Mononuclear cell (primary cell): Measurements from ENCODE around the gene DSG4. TPM values are rescaled to one million over a fixed set of nuclear protein-coding genes. Genes with fewer than 3 reads are reported as not detected.
"Not testable (repeated sequence)": the region's sequence is repeated elsewhere in the genome, so short reads cannot be mapped to it uniquely, and the experiment has no call there.

Experiments
- H3K27me3 ChIP-seq: 2 replicates; pipeline ENCODE4 v1.6.0; 2011; ENCODE audit warnings: low read length, control low read depth; ENCODE audit not compliant: insufficient read depth
- H3K4me1 ChIP-seq: 2 replicates; pipeline ENCODE4 v1.5.1; 2011; ENCODE audit warnings: mild to moderate bottlenecking, low read length, control low read depth; ENCODE audit not compliant: insufficient read depth
- H3K4me3 ChIP-seq: 2 replicates; pipeline ENCODE4 v1.5.1; 2011; ENCODE audit warnings: mild to moderate bottlenecking, low read length, moderate library complexity
- H3K9me3 ChIP-seq: 2 replicates; pipeline ENCODE4 v1.5.1; 2011; ENCODE audit warnings: low read depth, mild to moderate bottlenecking, control low read depth, low read length
- total RNA-seq: library from RNA; depleted of rRNA; stranded (reverse); fragments of >200 nt; gene quantifications from one replicate; pipeline ENCODE4 v1.2.3, GENCODE V29; 2012

The DSG4 gene, protein sequence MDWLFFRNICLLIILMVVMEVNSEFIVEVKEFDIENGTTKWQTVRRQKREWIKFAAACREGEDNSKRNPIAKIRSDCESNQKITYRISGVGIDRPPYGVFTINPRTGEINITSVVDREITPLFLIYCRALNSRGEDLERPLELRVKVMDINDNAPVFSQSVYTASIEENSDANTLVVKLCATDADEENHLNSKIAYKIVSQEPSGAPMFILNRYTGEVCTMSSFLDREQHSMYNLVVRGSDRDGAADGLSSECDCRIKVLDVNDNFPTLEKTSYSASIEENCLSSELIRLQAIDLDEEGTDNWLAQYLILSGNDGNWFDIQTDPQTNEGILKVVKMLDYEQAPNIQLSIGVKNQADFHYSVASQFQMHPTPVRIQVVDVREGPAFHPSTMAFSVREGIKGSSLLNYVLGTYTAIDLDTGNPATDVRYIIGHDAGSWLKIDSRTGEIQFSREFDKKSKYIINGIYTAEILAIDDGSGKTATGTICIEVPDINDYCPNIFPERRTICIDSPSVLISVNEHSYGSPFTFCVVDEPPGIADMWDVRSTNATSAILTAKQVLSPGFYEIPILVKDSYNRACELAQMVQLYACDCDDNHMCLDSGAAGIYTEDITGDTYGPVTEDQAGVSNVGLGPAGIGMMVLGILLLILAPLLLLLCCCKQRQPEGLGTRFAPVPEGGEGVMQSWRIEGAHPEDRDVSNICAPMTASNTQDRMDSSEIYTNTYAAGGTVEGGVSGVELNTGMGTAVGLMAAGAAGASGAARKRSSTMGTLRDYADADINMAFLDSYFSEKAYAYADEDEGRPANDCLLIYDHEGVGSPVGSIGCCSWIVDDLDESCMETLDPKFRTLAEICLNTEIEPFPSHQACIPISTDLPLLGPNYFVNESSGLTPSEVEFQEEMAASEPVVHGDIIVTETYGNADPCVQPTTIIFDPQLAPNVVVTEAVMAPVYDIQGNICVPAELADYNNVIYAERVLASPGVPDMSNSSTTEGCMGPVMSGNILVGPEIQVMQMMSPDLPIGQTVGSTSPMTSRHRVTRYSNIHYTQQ
- total RNA-seq = not detected

DNA sequence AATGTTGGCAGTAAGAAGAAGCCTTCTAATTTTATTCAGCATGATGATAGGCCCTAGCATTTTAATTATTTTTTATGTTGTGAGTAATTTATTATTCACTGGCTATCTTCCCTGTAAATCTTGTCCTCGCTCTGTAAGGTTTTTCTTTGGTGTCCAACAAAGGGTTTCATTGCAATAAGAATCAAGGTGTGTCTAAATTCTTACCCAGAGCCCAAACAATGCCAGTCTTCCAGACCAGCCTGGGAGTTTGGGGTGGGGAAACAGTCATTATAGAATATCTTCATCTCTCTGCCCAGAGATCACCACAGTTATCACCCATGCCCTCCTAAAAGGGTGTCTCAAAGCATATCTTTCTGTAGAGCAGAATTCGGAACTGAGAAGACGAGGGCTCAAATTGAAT, at the start of gene DSG4:
DSG4 (plus strand) TSS at position 301 of the 400 bp plus-strand sequence. CDS start 135 bp downstream, outside the sequence.
- H3K27me3 ChIP-seq = no peaks in the 10 kb centered on the region

DNA sequence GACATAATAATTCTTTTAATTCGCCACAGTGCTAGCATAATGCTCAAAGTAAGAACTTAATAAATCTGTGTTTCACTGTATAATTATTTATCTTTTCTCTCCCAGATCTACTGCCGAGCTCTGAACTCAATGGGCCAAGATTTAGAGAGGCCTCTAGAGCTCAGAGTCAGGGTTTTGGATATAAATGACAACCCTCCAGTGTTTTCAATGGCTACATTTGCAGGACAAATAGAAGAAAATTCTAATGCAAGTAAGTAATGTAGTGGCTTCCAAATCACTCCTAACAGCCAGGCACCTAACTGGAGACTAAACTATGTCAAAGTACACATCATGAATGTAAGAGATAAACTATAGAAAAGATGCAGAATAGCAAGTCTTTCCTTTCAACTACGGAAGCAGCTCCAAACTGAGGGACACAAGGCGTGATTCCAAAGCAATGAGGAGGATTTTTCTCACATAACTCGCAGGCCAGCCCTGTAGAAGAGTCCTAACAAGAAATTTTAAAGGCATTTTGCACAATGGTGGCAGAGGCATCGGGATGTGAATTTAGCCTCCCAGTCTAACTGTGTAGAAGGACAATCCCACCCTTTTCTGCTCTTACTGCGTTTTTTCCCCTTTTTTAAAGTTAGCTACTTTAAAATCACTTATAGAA, 46.7 kb upstream of the DSG4 start:
- no peak overlapping the region for H3K4me3 ChIP-seq
- no peaks in the 10 kb centered on the region for H3K27me3 ChIP-seq
- no peaks in the 10 kb centered on the region for H3K9me3 ChIP-seq
- H3K4me1 ChIP-seq = no peaks in the 10 kb centered on the region

More for the DNA sequence above, at the start of gene DSG4:
- no peaks in the 10 kb centered on the region for H3K4me1 ChIP-seq
- H3K4me3 ChIP-seq = no peak within 1 kb of the TSS
- no peaks in the 10 kb centered on the region for H3K9me3 ChIP-seq

DNA sequence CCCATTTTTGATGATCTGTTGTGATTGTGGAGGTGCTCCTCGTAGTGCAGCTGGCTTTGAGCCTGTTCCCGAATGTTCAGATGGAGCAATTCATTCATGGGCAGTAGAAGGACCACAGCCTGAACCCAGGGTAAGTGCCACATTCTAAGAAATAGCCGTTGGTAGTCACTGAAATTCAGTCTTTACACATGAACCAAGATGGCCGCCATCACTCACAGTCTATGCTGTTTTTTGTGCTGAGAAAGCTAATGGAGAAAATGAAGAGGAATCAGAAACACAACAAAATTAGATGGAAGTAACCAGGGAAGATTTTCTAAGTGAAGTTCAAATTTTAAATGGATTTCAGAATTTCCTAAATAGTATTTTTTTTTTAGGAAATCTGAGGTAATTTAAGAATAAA, 33.1 kb upstream of the DSG4 start:
- Histone ChIP-seq H3K4me3 (no peak overlapping the region), H3K9me3 (no peaks in the 10 kb centered on the region), H3K4me1 (no peaks in the 10 kb centered on the region), H3K27me3 (no peaks in the 10 kb centered on the region)

DNA sequence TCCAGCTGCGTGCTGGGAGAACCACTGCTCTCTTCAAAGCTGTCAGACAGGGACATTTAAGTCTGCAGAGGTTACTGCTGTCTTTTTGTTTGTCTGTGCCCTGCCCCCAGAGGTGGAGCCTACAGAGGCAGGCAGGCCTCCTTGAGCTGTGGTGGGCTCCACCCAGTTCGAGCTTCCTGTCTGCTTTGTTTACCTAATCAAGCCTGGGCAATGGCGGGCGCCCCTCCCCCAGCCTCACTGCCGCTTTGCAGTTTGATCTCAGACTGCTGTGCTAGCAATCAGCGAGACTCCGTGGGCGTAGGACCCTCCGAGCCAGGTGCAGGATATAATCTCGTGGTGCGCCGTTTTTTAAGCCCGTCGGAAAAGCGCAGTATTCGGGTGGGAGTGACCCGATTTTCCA, 23.2 kb upstream of the DSG4 start:
- not testable (repeated sequence) for H3K27me3 ChIP-seq, H3K4me1 ChIP-seq, H3K9me3 ChIP-seq, H3K4me3 ChIP-seq

DNA sequence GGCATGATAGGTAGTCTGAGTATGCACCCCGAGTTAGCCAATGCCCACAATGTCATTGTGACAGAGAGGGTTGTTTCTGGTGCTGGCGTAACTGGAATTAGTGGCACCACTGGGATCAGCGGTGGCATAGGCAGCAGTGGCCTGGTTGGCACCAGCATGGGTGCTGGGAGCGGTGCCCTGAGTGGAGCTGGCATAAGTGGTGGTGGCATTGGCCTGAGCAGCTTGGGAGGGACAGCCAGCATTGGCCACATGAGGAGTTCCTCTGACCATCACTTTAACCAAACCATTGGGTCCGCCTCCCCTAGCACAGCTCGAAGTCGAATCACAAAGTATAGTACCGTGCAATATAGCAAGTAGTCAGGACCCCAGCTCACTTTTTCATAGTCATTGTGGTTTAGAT, 21.6 kb upstream of the DSG4 start:
- H3K27me3 ChIP-seq = no peaks in the 10 kb centered on the region
- H3K4me1 ChIP-seq = no peaks in the 10 kb centered on the region
- no peaks in the 10 kb centered on the region for H3K9me3 ChIP-seq
- H3K4me3 ChIP-seq = no peak overlapping the region

DNA sequence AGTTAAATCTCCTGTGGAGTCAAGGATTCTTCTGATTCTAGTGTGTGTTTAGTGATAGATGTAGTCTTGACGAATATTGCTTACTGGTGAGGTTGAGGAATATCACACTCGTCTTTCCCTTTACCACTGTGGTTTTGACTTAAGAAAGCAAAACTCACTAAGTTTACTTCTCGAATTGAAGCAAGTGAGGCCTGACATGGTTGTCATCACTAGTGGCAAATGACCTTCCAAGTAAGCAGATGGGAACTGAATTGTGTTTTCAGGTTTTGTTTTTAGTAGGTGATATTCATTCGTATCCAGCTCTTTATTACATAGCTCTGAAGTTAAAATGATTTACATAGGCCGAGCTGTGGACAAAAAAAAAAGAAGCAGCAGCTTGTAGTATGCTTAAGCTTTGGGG, 20.6 kb upstream of the DSG4 start:
- Histone ChIP-seq H3K4me1 (no peaks in the 10 kb centered on the region), H3K9me3 (no peaks in the 10 kb centered on the region), H3K27me3 (no peaks in the 10 kb centered on the region), H3K4me3 (no peak overlapping the region)

DNA sequence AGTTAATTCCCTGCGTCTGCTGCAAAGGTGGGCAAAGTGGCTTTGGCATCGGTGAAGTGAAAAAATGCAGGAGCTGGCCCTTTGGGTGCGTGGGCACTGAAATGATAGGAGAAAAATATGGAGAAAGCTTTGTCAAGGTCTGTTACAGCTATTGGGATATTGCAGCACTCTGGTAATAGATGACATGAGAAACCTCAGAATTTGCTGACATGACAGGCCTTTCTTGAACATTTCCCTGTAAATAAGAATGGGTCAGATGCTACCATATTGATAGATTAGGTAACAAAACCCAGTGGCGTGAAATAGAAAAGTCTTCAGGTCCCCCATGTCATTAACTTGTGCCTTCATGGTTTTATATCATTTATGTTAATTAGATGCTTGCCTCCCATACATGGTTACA, 12.4 kb upstream of the DSG4 start:
- Histone ChIP-seq H3K9me3 (no peaks in the 10 kb centered on the region), H3K4me1 (no peaks in the 10 kb centered on the region), H3K4me3 (no peak overlapping the region), H3K27me3 (no peaks in the 10 kb centered on the region)

DNA sequence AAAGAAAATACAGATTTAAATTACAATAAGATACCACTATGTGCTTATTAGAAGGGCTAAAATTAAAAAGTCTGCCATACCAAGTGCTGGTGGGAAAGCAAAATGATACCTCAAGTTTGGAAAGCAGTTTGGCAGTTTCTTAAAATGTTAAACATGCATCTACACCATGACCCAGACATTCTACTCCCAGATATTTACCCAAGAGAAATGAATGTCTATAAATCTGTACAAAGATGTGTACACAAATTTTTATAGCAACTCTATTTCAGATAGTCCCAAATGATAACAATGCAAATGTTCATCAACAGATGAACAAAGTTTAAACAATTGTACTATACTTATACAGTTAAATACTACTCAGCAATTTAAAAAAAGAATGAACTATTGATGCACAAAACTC, 7.1 kb upstream of the DSG4 start:
- H3K4me3 ChIP-seq = no peak overlapping the region
- no peaks in the 10 kb centered on the region for H3K27me3 ChIP-seq

DNA sequence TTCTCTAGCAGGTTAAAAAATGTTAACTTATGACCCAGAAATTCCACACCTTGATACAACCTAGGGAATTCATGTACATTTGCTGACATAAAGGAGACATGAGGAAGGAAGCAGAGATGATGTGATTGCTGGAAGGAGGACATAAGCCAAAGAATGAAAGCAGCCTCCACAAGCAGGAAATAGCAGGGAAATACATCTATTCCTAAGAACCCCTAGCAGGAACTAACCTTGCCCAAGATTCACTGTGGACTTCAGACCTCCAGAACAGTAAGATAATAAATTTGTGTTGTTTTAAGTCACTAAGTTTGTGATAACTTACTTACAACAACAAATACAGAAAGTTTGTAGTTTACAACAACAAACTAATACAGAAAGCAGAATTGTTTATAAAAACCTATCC, 4.6 kb upstream of the DSG4 start:
- Histone ChIP-seq H3K27me3 (no peaks in the 10 kb centered on the region), H3K4me1 (no peaks in the 10 kb centered on the region), H3K9me3 (no peaks in the 10 kb centered on the region), H3K4me3 (no peak overlapping the region)

More for the DNA sequence above, 7.1 kb upstream of the DSG4 start:
- H3K9me3 ChIP-seq = no peaks in the 10 kb centered on the region
- H3K4me1 ChIP-seq = no peaks in the 10 kb centered on the region

DNA sequence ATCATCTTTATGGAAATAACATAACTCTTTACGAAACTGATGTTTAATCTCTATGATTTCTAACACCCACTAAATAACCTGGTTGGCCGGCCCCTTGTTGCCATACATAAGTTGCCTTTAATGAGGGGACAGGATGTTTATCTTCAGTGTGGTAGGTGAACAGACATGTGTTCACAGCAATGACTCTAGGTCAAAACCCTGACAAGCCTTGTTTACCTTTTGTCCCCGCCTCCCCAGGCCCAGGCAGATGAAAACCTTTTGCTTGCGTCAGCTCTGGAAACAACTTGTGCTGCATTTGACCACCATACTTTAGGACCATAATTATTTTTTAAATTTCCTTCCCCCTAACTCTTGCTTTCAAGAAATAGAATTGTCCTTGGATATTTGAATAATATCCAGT, 2.9 kb upstream of the DSG4 start:
- Histone ChIP-seq H3K4me3 (no peak overlapping the region), H3K9me3 (no peaks in the 10 kb centered on the region), H3K4me1 (no peaks in the 10 kb centered on the region), H3K27me3 (no peaks in the 10 kb centered on the region)

DNA sequence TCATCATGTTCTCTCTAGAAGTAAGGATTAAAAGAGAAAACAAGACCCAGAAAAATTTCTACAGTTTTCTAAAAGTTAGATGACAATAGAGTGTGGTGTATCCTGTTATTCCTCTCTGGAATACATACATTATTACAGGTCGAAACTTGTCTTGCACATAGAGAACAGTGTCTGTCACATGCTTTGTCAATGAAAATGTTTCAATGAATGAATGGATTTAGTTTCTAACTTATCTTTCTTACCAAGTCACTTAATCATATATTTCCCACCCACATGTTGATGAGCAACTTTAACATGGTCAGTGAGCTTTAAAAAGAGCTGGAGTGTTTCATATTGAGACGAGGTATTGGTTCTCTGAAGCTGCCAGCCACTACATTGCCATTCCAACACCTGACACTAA, 4.3 kb downstream of the DSG4 start:
- Histone ChIP-seq H3K4me1 (no peaks in the 10 kb centered on the region), H3K4me3 (no peak overlapping the region), H3K9me3 (no peaks in the 10 kb centered on the region), H3K27me3 (no peaks in the 10 kb centered on the region)

DNA sequence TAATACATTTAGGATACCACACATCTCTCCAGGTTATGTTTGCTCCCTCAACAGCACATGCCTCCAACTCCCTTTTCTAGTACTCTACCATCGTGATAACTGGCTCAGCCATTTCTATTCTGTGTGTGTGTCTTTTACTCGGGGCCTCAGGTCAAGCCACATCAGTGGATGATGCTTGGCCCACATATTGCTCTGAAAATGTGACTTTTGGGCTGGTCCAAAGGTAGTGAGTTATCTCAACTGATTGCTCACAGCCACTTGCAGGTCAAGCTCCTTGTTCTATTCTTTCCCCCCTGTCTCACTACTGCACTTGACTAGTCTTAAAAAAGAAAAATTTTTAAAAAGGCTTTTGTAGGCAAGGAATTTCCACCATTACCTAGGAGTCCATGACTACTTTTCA, 5.5 kb downstream of the DSG4 start:
- Histone ChIP-seq H3K4me1 (no peaks in the 10 kb centered on the region), H3K4me3 (no peak overlapping the region), H3K27me3 (no peaks in the 10 kb centered on the region), H3K9me3 (no peaks in the 10 kb centered on the region)

DNA sequence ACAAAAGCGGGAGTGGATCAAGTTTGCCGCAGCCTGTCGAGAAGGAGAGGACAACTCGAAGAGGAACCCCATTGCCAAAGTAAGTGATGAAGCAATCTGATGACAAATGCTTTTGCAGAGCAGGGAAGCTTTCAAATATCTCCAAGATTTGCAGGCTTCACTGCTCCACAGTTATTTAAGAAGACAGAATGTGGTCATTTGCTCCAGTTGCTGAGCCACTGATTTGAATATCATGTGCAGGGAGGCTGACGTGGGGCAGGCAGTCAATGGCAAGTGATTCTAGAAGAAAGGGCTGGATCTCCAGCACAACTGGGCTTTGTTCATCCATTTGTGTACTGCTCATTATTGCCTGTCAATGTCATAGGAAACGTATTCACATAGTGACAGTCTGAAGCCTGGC, 10.2 kb downstream of the DSG4 start:
- Histone ChIP-seq H3K9me3 (no peaks in the 10 kb centered on the region), H3K4me3 (no peak overlapping the region), H3K4me1 (no peaks in the 10 kb centered on the region), H3K27me3 (no peaks in the 10 kb centered on the region)

DNA sequence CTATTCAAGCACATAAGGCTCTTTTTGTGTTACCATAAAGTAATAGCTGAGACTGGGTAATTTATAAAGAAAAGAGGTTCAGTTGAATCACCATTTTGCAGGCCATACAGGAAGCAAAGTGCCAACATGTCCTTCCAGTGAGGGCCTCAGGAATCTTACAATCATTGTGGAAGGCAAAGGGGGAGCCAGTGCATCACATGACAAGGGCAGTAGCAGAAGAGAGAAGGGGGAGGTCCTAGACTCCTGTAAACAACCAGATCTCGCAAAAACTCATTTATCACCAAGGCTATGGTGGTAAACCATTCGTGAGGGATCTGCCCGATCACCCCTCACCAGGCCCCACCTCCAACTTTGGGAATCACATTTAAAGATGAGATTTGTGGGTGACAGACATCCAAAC, 16.7 kb downstream of the DSG4 start:
- Histone ChIP-seq H3K4me3 (no peak overlapping the region), H3K9me3 (no peaks in the 10 kb centered on the region), H3K27me3 (no peaks in the 10 kb centered on the region), H3K4me1 (no peaks in the 10 kb centered on the region)
